AML-193 (cell line): ENCODE results near the gene OLA1.

ENCODE experiments used
- DNase-seq, 2 experiments: peaks; one replicate each; lab custom pipeline; 2025; lab: John Stamatoyannopoulos, UW

OLA1 gene

DNA sequence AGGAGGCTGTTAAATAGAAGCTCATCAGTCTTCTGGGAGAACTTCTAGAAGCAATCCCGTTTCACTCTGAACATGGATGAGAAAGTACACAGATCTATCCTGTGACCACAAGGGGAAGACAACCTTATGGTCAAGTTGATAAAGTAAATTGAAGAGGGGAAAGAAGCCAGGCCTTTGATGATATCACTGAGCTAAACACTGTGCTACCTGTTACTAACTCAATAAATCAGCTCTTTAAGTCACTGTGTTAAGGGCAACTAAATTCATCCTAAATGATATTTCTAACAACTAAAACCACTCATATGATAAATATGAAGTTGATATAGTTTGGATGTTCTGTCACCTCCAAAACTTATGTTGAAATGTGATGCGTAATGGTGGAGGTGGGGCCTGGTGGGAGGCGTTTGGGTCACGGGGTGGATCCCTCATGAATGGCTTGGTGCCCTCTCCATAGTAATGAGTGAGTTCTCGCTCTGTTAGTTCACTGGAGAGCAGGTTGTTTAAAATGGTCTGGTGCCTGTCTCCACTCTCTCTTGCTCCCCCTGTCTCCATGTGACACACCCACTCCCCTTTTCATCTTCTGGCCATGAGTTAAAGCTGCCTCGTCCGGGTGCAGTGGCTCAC lies 23.6 kb downstream of the OLA1 start:
- no peak for DNase-seq

DNA sequence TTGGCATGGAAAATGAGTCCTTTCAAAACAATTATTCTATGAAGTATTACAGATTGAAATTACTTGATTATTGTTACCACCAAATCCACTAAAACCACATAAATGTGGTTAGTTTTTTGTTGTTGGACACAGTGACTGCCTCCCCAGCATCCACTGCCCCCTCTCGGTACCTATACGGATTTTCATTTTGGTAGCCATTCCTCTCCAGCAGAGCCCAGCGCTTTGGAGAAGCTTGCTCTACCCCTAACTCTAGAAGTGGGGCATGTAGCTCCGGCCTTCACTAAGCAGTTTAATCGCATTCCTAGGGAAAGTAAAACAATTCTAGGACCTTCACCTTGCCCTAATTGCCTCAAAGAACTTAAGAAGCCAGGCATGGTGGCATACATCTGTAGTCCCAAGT lies 24.2 kb downstream of the OLA1 start:
- no peak for DNase-seq

DNA sequence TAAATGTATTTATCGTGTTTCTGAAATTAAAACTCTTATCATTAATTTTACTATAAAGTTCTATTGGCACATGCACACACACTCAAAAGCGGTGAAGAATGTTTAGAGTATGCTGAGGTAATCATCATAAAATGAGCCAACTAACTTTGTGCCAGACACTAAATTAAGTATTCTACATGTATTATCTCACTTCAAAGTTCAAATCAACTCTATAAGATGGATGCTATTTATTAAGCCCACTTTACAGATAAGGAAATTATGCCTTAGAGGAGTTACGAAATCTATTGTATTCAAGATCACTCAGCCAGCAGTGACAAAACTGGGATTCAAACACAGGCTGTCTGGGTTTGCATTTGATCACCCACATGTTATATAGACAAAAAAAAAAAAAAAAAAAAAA lies 24.9 kb downstream of the OLA1 start:
- DNase-seq: no peak

DNA sequence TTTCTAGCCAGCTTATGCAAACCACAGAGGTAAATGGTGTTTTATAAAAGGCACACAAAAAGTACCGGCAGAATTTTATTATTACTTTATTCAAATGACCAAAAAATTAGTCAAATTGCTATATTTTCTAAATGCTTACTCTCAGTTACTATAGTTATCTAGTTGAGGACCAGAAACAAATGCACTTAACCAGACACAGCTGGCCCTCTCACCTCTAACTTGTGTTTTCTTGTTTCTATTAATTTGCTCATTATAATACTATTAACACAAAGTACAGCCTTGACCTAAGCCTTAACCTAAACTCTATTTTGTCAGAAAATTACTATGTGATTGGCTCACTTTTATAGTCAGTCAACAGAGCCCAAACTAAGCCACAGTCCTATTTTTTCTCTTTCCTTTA lies 26.2 kb downstream of the OLA1 start:
- no peak for DNase-seq

DNA sequence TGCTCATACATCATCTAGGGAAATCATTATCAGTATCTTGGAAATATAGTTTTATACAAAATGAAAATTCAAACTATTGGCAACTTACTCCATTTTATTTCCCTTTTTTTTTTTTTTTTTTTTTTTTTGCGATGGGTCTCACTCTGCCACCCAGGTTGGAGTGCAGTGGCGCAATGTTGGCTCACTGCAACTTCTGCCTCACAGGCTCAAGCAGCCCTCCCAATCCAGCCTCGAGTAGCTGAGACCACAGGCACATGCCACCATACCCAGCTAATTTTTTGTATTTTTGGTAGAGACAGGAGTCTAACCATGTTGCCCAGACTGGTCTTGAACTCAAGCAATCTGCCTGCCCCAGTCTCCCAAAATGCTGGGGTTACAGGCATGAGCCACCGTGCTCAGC lies 29.0 kb downstream of the OLA1 start:
- no peak for DNase-seq

DNA sequence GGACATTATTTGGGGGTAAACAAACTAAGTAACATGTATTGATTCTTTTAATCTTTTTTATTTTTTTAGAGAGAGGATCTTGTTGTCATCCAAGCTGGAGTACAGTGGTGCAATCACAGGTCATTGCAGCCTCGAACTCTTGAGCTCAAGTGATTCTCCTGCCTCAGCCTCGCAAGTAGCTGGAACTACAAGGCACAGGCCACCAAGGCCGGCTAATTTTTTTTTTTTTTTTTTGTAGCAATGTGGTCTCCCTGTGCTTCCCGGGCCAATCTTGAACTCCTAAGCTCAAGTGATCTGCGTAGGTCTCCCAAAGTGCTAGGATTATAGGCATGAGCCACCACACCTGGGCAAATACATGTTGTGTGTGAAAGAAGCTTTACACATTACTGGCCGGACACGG lies 29.6 kb downstream of the OLA1 start:
- DNase-seq: no peak

DNA sequence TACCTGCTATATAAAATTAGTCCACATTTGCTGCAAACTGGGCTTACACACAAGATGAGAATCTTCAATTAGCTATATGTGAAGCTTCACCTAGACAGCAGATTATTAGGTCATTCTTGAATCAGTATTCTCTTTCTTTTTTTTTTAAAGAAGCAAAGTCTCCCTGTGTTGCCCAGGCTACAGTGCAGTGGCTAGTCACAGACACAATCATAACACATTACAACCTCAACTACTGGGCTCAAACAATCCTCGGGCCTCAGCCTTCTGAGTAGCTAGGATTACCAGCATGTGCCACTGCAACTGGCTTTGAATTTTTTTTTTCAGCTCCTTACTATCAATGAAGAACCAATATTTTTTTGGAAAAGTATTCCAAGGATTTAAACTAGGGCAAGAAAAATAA lies 30.5 kb downstream of the OLA1 start:
- DNase-seq: no peak

DNA sequence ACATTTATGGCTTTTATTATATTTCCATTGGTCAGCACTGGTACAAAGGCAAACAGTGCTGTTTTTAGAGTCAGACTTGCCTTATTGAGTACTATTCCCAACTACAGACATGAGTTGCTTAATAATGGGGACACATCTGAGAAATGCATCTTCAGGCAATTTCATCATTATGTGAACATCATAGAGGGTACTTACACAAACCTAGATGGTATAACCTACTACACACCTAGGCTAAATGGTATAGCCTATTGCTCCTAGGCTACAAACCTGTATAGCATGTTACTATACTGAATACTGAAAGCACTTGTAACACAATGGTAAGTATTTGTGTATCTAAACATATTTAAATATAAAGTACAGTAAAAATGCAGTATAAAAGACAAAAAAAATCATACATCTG lies 36.4 kb downstream of the OLA1 start:
- DNase-seq: no peak

DNA sequence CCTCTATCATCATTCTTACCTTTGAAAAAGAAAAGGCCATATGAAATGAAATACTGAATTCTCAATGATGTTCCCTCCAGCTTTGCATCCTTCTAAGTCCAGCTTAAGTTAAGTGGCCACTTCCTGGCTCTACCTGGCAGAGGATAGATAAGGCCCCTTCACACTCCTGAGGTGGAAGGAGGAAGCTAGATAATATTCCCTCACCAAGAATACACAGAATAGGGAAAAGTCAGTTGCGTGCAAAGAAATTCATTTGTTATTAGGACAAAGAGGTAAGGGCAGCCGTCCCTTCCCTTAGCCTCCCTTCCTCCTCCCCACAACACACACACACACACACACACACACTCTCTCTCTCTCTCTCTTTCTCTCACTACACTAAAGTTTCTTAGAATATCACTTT lies 37.5 kb downstream of the OLA1 start:
- no peak for DNase-seq

DNA sequence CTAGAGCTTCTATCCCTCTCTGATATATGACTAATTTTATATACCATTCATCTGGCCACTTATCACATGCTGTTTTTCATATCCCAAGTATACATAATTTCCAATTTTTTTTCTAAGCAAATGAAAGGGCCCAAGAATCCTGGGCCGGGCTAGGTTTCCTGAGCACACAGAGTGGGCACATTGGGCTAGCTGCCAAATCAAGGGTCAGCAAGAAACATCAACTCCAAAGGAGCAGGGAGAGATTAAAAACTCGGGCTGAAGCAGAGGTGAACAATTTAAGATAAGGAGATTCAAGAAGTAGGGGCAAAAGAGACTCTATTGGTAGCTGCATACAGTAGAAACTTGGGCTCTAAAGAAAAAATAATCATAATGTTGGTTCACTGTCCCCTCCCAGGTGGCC lies 39.0 kb downstream of the OLA1 start:
- no peak for DNase-seq

DNA sequence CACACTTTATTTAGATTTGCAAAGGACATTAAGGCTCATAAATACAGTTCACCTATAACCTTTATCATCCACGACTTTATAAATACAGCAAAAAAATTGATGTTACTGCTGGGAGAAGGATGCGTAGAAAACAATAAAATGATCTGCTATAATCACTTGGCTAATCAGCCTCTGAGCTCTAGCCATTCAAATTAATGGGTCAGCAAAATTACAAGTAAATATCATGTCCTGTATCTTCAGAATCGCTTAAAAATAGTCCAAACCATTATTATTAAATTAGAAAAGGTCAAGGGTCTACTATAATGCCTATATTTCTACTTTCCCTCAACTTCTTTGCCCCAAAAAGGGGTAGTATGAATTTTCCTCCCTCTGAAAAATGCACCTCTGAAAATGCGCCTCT lies 40.3 kb downstream of the OLA1 start:
- no peak for DNase-seq

DNA sequence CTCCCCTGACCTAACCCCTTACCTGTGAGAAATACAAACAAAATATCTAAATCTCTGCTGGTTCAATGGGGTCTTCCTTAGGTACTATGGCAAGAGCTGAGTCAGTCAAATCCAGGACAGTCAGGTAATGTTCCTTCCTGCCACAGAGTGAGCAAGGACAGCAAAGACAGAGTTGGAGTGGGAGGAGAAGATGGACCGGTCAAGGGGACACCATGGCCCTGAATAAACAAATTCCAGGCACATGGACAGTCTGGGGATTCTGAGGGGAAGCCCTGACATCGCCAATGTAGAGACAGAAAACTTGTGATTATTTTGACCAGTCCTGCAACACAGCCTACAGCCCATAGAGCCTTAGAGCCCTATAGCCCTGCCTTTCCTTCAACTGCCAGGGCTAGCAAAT lies 42.8 kb downstream of the OLA1 start:
- no peak for DNase-seq

DNA sequence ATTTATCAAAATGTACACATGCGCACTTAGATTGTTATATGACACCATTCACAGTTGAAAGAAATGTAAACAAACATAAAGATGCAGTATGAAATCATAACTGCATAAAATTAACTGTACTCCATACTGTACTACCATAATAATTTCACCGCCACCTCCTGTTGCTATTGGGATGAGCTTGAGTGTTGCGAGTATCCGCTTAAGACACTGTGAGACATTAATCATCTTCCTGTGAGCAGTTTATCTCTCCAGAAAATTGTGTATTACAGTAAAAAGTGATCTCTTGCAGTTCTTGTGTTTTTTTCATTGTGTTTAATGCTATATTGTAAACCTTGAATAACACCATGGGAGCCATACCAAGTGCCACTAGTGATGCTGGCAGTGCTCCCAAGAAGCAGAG lies 46.1 kb downstream of the OLA1 start:
- no peak for DNase-seq

DNA sequence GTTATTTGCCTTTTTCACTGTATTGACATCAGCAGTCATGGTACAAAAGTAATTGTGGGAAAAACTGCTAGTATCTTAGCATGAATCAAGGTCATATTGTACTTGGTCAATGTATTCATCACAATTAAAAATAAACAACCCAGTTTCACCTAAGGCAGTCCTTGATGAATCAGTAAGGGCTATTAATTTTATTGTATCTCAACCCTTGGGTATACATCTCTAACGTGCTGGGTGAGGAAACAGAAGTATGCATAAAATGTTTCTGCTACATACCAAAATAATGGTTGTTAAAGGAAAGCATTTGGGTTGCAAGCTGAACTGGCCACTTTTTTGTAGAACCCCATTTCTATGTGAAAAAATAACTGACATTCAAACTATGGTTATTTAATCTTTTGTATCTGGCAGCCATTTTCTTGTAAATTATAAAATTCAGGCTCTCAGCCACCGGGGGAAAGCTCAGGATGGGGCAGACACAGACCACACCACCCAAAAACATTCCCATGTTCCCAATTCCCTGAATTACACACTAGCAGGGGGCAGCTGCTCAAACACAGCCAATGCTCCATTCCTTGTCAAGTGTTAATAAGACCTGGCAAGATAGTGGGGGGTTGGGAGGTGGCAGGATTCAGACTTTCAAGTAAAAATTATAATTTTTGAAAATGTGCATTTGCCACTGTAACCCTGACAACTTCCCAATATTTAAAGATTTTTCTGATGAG lies 49.3 kb downstream of the OLA1 start:
- DNase-seq: no peak

DNA sequence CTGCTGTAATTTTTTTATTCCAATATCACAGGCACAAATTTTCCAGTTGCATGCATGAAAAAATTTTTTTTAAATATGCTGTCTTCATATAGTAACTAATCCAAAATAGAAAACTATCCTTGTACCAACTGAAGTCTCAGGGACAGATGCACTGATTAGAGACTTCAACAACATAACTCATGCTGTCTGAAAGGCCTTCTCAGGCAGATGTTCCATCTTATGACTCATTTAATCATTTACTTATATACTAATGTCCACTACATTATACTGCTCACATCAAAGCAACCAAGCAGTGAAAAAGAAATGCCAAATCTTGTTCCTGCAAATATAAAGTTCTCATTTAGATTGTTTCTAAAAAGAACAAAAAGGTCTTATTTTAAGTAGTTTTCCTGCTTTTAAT lies 53.1 kb downstream of the OLA1 start:
- no peak for DNase-seq

DNA sequence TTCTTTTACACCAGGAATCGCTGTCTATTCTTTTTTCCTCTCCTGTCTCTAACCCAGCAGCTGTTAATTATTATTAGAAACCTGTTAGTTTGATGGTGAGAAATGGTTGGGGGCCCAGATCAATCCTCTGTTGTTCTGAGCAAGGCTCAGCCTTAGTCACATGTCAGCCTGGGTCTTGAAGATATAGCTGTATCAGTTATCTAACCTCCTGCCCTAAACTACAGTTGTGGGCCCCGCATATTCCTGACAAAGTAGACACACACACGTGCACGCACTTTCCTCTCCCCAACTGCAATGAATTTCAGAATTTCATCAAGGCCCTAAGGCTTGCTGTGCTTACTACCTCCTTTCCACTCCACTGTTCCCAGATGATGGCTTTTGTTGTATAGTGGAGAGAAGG lies 54.6 kb downstream of the OLA1 start:
- DNase-seq: no peak

DNA sequence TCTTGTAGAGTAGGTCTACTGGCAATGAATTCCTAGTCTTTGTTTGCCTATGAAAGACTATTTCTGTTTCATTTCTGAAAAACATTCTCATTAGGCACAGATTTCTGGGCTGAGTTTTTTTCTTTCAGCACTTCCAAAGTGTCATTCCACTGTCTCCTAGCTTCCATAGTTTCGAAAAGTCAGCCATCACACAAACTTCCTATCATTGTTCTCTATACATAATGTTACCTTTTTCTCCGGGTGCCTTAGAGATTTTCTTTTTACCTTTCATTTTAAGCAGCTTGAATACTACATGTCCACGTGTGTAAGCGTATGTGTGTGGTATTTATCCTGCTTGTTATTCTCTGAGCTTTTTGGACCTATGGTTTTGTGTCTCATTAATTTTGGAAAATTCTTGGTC lies 55.7 kb downstream of the OLA1 start:
- no peak for DNase-seq

DNA sequence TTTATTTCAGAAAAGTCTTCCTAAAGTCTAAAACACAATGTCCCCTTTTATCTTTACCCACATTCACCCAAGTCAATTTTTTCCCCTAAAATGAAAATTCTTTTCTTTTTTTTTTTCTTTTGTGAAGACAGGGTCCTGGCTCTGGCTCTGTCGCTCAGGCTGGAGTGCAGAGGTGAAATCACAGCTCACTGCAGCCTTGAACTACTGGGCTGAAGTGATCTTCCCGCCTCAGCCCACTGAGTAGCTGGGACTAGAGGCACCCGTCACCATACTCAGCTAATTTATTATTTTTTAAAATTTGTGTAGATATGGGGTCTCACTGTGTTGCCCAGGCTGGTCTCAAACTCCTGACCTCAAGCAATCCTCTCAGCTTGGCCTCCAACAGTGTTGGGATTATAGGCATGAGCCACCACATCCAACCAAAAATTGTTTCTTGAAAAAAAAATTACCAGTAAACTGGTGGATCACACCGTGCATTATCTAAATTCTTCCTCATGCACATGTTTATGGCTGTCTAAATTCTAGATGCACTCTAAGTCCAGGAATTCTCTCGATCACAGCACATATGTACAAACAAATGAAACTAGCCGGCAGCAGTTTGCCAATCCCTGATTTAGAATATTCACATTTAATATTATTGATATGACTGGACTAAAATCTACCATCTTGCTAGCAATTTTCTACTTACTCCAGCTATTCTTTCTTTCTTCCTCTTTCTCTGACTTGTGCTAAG lies 56.8 kb downstream of the OLA1 start:
- DNase-seq: no peak

DNA sequence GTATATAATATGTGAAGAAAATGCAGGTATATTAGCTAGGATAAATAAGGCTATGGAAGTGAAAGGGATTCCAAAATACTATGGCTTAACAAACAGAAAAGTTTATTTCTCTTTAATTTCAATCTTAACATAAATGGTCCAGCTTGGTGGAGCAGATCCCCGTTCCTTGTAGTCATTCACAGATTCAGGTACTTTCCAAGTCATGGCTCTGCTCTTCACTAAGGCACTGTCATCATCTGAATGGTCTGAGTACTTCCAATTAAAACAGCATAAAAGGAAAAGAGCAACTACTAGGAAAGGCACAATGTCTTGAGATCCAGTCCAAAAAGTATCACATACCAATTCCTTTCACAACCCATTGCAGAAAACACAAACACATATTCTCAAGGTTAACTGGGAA lies 63.4 kb downstream of the OLA1 start:
- no peak for DNase-seq

DNA sequence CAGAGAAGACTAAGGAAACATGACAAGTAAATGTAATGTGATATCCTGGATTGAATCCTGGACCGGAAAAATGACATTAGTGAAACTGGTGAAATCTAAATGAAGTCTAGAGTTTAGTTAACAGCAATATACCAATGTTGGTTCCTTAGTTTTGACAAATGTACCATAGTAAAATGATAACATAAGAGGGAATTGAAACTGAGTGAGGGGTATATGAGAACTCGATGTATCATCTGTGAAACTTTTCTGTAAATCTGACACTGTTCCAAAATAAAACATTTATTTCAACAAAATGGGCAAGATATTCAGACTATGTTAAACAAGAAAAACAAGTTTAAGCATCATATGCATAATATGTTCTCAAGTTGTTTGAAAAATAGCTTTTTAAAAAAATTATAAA lies 63.8 kb downstream of the OLA1 start:
- DNase-seq: no peak

DNA sequence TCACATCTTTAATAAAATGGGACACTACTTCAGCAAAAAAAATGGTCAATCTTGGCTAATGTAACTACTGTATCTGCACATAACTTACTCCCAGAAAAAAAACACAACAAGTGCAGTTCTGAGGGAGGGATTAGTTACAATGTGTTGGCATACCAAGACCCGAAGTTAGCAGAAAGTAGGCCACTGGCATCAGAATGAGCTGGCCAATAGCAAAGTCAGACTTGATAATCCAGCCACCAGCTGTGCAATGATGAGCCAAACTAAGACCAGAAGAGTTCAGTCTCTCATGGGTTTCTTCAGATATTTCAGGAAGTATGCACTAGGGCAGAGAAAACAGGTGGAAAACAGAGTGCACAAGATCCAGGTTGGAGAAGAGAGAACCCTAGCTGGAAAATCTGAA lies 65.3 kb downstream of the OLA1 start:
- no peak for DNase-seq

DNA sequence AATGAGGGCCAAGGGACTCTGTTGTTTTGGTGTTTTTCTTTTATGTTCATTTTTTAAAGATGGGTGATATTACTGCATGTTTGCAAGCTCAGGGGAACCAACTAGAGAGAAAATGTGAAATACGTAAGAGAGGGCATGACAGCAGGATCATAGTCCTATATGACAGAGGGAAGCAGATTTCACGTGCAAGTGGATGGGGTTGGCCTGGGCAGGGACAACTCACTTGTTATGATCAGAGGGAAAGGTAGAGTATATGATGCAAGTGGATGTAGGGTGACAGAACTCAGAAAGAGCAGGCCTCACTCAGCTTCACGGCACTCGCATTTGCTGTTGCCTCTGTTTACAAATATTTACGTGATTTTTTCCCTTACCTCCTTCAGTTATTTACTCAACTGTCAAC lies 67.0 kb downstream of the OLA1 start:
- no peak for DNase-seq

DNA sequence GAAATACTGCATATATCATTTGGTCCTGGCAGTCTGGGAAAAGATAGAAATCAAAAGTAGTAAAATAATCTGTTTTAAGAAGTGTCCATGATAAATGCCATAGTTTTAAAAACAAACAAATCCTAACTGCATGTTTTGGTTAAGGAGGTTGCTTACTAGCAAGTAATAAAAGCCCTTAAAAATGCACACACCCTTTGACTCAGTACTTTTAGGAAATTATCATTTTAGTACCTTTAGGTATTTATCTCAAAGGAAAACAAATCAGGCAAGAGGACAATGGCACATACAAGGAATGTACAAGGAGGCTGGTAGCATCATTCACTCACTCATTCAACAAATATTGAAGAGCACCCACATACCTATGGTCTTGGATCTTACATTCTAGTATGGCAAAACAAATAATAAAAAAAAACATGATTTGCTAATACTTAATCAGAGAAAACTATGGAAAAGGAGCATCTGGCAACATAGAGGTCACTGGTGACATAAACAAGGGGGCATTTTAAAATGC lies 67.6 kb downstream of the OLA1 start:
- no peak for DNase-seq
